ENCODE results near the gene RBM10. TPM values are rescaled to one million over a fixed set of nuclear protein-coding genes. Genes with fewer than 3 reads are reported as not detected.

The RBM10 gene
- total RNA-seq, 2 donors from 2014 or later: 59.6 to 62.2 TPM

DNA sequence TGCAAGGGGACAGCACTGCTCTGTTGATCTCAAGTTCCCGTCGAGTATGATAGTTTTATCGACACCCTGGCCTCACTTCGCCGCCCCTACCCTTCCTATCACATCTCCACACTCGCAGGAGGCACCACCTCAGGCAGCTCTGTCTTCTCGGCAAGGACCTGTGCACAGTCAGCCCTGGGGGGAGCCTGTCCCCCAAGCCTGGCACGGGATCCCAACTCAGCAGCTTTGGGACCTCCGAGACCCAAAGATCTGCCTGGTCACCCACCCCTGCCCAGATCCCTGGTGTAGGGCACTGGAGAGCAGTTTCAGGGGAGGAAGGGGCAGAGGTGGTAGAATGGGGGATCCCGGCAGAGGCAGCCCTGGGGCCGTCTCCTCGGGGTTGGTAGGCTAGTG, 30.6 kb downstream of the RBM10 start:
- no peaks in the 10 kb centered on the region for H3K9me3 Mint-ChIP-seq
- peak in 1 of 2 donors; percentile 11 for ATAC-seq
- peaks cover 0 to 11% of the 10 kb centered on the region in 2 donors for H3K4me1 Mint-ChIP-seq (ENCODE audit: low read depth in 2 of 2)
- no peak overlapping the region for H3K4me3 Mint-ChIP-seq
- H3K27me3 Mint-ChIP-seq: peaks cover 0 to 12% of the 10 kb centered on the region in 2 donors
- H3K36me3 Mint-ChIP-seq: peaks cover 6% of the 10 kb centered on the region
- peak; percentile 60 for DNase-seq (ENCODE audit: low spot score)
- no peak overlapping the region for H3K27ac Mint-ChIP-seq

DNA sequence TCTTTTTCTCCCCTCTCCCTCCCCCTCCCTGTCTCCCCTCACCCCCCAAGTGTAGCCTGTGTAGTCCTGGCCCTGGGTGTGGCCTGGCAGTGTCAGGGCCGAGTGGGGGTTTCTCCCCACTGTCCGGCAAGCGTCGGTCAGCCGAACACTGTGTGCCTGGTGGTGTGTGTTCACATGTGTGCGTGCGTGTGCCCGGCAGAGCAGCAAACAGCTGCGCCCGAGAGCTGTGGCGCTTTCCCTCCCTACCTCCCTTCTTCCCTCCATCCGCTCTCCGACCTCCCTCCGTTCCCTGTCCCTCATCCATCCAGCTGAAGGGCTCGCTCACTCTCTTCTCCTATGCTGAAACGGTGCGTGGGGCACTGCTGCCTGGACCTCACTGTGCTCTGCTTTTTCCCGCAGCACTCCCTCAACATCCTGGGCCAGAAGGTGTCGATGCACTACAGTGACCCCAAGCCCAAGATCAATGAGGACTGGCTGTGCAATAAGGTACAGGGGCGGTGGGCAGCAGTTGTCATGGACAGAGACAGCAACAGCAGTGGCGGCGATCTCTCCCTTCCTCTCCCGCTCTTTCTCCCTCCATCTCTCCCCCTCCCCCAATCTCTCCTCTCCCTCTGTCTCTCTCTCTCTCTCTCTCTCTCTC, 31.2 kb downstream of the RBM10 start:
- Mint-ChIP-seq H3K4me3 (no peak overlapping the region), H3K27me3 (peaks cover 0 to 12% of the 10 kb centered on the region in 2 donors), H3K27ac (no peak overlapping the region), H3K36me3 (peaks cover 6% of the 10 kb centered on the region), H3K9me3 (no peaks in the 10 kb centered on the region), H3K4me1 (ENCODE audit: low read depth in 2 of 2) (peaks cover 0 to 11% of the 10 kb centered on the region in 2 donors)
- peak; percentile 51 for DNase-seq (ENCODE audit: low spot score)
- ATAC-seq: no peak

DNA sequence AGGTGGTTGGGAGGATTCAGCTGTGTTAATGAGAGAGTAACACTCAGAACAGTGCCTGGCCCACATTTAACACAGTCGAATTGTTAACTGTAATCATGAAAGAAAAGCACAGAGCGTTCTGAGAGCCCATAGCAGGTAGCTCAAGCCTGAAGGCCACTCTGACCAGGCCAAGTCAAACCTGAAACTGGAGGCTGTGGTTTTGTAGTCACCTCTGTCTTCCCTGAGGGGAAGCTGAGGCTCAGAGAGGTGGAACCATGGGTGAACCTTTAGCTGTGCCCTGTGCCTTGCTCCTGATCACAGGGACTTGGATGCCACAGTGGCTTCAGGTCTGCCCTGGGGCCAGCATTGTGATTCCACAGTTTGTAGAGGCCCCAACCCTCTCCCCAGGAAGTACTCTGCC, 32.1 kb downstream of the RBM10 start:
- ATAC-seq (no peak), DNase-seq (ENCODE audit: low spot score) (no peak)
- Mint-ChIP-seq H3K4me3 (no peak overlapping the region), H3K27me3 (peaks cover 0 to 12% of the 10 kb centered on the region in 2 donors), H3K36me3 (peaks cover 6% of the 10 kb centered on the region), H3K27ac (no peak overlapping the region), H3K4me1 (ENCODE audit: low read depth in 2 of 2) (peaks cover 0 to 7% of the 10 kb centered on the region in 2 donors), H3K9me3 (no peaks in the 10 kb centered on the region)

DNA sequence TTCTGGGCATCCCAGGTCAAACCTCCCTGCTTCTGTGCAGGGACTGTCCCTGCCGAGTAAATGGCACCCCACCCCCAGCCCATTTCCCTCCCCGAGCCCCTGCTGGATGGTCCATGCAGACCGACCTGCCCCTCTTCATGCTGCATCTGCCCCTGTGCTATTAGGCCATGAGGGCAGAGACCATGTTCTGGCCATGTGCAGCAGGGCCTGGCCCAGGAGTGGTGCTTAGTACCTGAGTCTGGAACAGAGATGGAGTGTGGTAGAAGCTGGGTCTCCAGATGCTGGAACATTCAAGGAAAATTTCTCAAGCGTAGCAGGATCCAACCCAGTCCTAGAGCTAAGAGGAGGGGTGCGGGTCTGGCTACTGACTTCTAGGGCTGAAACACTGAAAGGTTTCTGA, 33.3 kb downstream of the RBM10 start:
- Mint-ChIP-seq H3K36me3 (peaks cover 10% of the 10 kb centered on the region), H3K27ac (no peak overlapping the region), H3K4me3 (no peak overlapping the region), H3K27me3 (peaks cover 0 to 11% of the 10 kb centered on the region in 2 donors), H3K4me1 (ENCODE audit: low read depth in 2 of 2) (peaks cover 0 to 7% of the 10 kb centered on the region in 2 donors), H3K9me3 (no peaks in the 10 kb centered on the region)
- DNase-seq (ENCODE audit: low spot score) (peak; percentile 44), ATAC-seq (no peak)

DNA sequence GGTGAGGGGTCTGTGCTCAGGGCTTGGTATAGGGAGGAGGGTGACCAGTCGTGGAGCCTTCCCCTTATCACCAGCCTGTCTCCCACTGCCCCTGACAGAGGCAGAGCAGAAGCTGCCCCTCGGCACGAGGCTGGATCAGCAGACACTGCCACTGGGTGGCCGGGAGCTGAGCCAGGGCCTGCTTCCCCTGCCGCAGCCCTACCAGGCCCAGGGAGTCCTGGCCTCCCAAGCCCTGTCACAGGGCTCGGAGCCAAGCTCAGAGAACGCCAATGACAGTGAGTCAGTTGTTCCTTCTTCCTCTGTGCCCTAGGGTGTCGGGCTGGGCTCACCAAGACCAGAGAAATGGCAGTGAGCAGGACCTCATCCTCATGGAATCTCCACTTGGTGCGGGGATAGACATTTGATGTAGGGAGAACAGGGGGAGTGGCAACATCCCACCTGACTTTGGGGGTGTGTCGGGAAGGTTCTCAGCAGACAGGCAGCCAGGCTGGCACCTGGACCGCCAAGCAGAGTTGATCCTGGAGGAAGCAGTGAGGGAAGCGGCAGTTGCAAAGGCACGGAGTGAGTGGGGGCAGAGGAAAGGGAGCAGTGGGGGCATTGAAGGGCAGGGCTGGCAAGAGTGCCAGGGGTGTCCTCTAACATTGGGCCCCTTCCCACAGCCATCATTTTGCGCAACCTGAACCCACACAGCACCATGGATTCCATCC, 34.4 kb downstream of the RBM10 start:
- peaks cover 10% of the 10 kb centered on the region for H3K36me3 Mint-ChIP-seq
- no peak overlapping the region for H3K4me3 Mint-ChIP-seq
- H3K9me3 Mint-ChIP-seq: no peaks in the 10 kb centered on the region
- DNase-seq (ENCODE audit: low spot score): peak; percentile 51
- peaks cover 0 to 7% of the 10 kb centered on the region in 2 donors for H3K4me1 Mint-ChIP-seq (ENCODE audit: low read depth in 2 of 2)
- no peak overlapping the region for H3K27ac Mint-ChIP-seq
- peaks cover 0 to 11% of the 10 kb centered on the region in 2 donors for H3K27me3 Mint-ChIP-seq
- ATAC-seq: no peak

DNA sequence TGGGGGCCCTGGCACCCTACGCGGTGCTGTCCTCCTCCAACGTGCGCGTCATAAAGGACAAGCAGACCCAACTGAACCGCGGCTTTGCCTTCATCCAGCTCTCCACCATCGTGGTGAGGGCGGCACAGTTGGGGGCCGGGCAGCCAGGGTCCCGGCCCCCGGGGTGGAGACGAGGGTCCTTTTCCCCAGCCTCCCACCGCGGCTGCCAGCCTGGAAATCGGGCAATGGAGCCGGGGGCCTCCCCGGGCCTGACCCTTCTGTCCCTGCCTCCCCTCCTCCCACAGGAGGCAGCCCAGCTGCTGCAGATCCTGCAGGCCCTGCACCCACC, 34.9 kb downstream of the RBM10 start:
- Mint-ChIP-seq H3K4me3 (no peak overlapping the region), H3K36me3 (peaks cover 10% of the 10 kb centered on the region), H3K4me1 (ENCODE audit: low read depth in 2 of 2) (peaks cover 0 to 7% of the 10 kb centered on the region in 2 donors), H3K27ac (no peak overlapping the region), H3K9me3 (no peaks in the 10 kb centered on the region), H3K27me3 (peaks cover 0 to 14% of the 10 kb centered on the region in 2 donors)
- no peak for ATAC-seq
- DNase-seq (ENCODE audit: low spot score): peak; percentile 32

DNA sequence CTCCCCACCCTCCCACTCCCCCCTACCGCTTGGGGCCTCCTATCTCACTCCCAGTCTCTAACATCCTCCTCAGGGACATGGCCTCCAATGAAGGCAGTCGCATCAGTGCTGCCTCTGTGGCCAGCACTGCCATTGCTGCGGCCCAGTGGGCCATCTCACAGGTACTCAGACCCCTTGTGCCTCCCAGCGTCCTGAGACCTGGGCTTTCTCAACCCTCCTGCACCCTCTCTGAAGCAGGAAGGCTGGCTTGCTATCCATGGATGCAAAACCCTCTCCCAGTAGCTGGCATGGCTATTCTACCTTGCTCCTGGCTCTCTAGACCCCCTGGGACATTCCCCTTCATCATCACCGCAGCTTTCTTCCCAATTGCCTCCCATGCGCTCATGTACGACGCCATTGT, 35.3 kb downstream of the RBM10 start:
- ATAC-seq (no peak), DNase-seq (ENCODE audit: low spot score) (peak; percentile 37)
- Mint-ChIP-seq H3K36me3 (peaks cover 10% of the 10 kb centered on the region), H3K4me1 (ENCODE audit: low read depth in 2 of 2) (peaks cover 0 to 7% of the 10 kb centered on the region in 2 donors), H3K4me3 (no peak overlapping the region), H3K9me3 (no peaks in the 10 kb centered on the region), H3K27ac (no peak overlapping the region), H3K27me3 (peaks cover 0 to 14% of the 10 kb centered on the region in 2 donors)

DNA sequence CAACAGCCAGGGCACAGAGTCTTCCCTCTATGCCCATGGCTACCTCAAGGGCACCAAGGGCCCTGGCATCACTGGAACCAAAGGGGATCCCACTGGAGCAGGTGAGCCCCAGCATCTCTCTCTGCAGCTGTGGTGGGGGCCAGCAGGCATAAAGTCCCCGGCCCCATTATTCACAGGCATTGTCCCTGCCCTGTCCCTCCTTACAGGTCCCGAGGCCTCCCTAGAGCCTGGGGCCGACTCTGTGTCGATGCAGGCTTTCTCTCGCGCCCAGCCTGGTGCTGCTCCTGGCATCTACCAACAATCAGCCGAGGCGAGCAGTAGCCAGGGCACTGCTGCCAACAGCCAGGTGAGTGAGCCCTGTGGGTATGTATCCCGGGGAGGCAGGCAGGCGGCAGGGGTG, 36.3 kb downstream of the RBM10 start:
- ATAC-seq (no peak), DNase-seq (ENCODE audit: low spot score) (peak; percentile 37)
- Mint-ChIP-seq H3K4me1 (ENCODE audit: low read depth in 2 of 2) (peaks cover 0 to 7% of the 10 kb centered on the region in 2 donors), H3K4me3 (no peak overlapping the region), H3K27me3 (peaks cover 0 to 15% of the 10 kb centered on the region in 2 donors), H3K36me3 (peaks cover 10% of the 10 kb centered on the region), H3K27ac (no peak overlapping the region), H3K9me3 (no peaks in the 10 kb centered on the region)

DNA sequence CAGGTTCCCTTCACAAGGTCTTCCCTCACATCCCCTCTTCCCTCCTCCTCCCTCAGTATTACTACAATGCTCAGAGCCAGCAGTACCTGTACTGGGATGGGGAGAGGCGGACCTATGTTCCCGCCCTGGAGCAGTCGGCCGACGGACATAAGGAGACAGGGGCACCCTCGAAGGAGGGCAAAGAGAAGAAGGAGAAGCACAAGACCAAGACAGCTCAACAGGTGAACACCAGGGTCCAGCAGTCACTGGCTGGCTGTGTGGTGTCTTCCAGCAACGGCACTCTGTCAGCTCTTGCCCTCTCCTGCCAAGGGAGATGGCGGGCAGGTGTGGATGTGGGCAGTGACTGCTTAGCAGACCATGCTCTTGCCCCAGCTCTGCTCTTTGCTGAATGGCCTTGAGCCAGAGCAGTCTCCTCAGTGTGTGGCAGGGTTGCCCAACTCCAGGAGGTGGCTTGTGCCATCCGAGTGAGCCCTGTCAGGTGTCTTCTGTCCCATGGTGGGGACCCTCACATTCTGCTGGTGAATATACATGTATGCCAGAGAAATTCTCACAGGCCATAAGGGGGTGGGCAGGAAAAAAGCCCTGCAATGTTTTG, 37.2 kb downstream of the RBM10 start:
- ATAC-seq (no peak), DNase-seq (ENCODE audit: low spot score) (peak; percentile 32)
- Mint-ChIP-seq H3K27ac (no peak overlapping the region), H3K36me3 (peaks cover 4% of the 10 kb centered on the region), H3K4me1 (ENCODE audit: low read depth in 2 of 2) (peaks cover 0 to 7% of the 10 kb centered on the region in 2 donors), H3K27me3 (peaks cover 0 to 12% of the 10 kb centered on the region in 2 donors), H3K4me3 (no peak overlapping the region), H3K9me3 (no peaks in the 10 kb centered on the region)

DNA sequence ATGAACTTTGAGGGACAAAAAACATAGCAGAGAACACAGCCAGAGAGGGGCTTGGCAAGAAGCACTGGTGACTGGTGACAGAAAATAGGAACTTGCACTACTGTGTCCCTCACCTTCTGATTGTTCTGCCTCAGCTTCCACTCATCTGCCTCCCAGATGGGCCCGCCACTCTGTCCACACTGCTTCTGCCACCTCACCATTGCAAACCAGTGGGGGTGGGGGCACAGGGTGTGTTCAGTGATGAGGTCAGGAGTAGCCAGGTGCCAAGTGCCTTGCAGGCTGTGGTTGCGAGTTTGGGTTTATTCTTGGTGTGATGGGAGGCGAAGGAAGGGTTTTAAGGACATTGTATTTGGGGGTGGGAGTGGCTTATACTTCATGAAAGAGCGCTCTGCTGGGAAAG, 39.5 kb downstream of the RBM10 start:
- Mint-ChIP-seq H3K27me3 (peaks cover 0 to 7% of the 10 kb centered on the region in 2 donors), H3K9me3 (no peaks in the 10 kb centered on the region), H3K4me1 (ENCODE audit: low read depth in 2 of 2) (peaks cover 4 to 7% of the 10 kb centered on the region in 2 donors), H3K27ac (no peak overlapping the region), H3K36me3 (peaks cover 4% of the 10 kb centered on the region), H3K4me3 (no peak overlapping the region)
- DNase-seq (ENCODE audit: low spot score): no peak
- no peak for ATAC-seq

DNA sequence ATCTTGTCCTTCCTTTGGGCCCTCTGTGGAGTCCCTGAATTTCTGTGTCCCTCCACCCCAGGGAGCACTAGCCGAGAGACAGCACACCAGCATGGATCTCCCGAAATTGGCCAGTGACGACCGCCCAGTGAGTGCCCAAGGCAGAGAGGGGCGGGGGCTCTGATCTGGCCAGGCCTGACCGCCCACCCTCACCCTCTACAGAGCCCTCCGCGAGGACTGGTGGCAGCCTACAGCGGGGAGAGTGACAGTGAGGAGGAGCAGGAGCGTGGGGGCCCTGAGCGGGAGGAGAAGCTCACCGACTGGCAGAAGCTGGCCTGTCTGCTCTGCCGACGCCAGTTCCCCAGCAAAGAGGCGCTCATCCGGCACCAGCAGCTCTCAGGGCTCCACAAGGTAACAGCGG, 40.2 kb downstream of the RBM10 start:
- no peak for ATAC-seq
- Mint-ChIP-seq H3K27me3 (peaks cover 0 to 7% of the 10 kb centered on the region in 2 donors), H3K4me3 (no peak overlapping the region), H3K9me3 (no peaks in the 10 kb centered on the region), H3K27ac (no peak overlapping the region), H3K4me1 (ENCODE audit: low read depth in 2 of 2) (peaks cover 4 to 7% of the 10 kb centered on the region in 2 donors), H3K36me3 (peaks cover 4% of the 10 kb centered on the region)
- no peak for DNase-seq (ENCODE audit: low spot score)

DNA sequence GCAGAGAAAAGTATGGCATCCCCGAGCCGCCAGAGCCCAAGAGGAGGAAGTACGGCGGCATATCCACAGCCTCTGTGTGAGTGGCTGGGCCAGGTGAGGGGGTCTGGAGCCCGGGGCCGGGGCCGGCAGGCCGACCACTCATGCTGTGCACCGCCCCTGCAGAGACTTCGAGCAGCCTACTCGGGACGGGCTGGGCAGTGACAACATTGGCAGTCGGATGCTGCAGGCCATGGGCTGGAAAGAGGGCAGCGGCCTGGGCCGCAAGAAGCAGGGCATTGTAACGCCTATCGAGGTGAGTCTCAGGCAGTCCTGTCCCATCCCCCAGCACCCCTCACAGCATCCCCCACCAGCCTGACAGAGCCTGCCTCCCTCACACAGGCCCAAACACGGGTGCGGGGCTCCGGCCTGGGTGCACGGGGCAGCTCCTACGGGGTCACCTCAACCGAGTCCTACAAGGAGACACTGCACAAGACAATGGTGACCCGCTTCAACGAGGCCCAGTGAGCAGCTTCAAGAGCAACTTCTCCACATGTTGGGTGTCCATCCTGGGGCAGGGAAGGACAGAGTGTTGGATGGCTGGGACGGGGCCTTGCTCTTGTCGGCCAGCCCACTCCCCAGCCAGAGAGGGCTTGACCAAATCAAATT, 41.2 kb downstream of the RBM10 start:
- H3K27ac Mint-ChIP-seq: no peak overlapping the region
- H3K9me3 Mint-ChIP-seq: no peaks in the 10 kb centered on the region
- H3K27me3 Mint-ChIP-seq: peaks cover 0 to 7% of the 10 kb centered on the region in 2 donors
- H3K4me1 Mint-ChIP-seq (ENCODE audit: low read depth in 2 of 2): peaks cover 7 to 13% of the 10 kb centered on the region in 2 donors
- peaks cover 4% of the 10 kb centered on the region for H3K36me3 Mint-ChIP-seq
- ATAC-seq: no peak
- no peak overlapping the region for H3K4me3 Mint-ChIP-seq
- DNase-seq (ENCODE audit: low spot score): peak; percentile 53

DNA sequence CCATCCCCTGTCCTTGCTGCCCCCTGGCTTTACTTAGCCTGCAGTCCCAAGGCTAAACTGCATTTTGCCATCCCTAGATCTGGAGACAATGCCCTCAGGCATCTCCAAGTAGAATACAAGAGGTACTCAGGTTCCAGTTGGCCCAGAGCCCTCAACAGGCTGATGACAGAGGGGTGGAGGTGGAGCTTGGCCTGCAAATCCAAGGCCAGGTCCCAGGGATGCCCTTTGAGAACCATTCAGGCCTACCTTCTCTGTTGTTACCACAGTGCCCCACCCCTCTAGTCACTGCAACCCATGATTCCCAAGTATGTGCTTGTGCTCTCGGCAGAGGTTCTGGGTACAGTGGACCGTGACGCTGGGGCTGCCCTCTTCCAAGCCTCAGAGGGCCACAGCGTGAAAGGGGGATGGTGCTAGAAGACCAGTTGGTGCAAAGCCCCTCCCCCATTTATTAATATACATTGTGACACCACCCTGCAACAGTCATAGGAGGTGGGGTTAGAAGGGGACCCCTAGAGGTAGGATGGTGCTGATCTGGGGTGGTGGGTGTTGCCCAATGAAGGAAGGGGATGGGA, 42.2 kb downstream of the RBM10 start:
- Mint-ChIP-seq H3K36me3 (peaks cover 4% of the 10 kb centered on the region), H3K27me3 (peaks cover 0 to 7% of the 10 kb centered on the region in 2 donors), H3K27ac (no peak overlapping the region), H3K4me1 (ENCODE audit: low read depth in 2 of 2) (peaks cover 7 to 16% of the 10 kb centered on the region in 2 donors), H3K9me3 (no peaks in the 10 kb centered on the region), H3K4me3 (no peak overlapping the region)
- ATAC-seq (no peak), DNase-seq (ENCODE audit: low spot score) (no peak)
